HG02981 (cell line): ENCODE measurements around the gene PIAS1.
"Not testable (repeated sequence)": the region's sequence is repeated elsewhere in the genome, so short reads cannot be mapped to it uniquely, and the experiment has no call there.

Experiments
- ATAC-seq: cut with Tn5 transposase; IDR thresholded peaks from one replicate; pipeline ENCODE4 v1.9.1; 2021; ENCODE audit warnings: mild to moderate bottlenecking, moderate library complexity; ENCODE audit not compliant: unreplicated experiment

PIAS1 gene

DNA sequence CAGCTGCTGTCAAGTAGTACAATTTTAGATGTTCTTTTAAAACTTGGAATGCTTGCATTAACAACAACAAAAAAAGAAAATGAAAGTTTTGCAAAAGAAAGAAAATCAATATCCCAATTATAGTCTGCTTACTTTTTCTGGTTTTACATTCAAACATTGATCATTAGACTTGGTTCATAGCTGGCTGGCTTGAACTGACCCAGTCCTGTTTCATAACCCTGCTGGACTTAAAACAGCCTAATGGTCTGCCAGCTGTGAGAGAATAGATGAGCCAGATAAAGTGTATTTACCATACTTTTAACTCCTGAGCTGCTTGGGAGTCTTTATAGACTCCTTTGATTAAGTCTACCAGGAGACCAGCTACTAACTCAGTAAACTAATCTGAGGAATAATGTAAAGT lies 59.2 kb downstream of the PIAS1 start:
- ATAC-seq = no peak

DNA sequence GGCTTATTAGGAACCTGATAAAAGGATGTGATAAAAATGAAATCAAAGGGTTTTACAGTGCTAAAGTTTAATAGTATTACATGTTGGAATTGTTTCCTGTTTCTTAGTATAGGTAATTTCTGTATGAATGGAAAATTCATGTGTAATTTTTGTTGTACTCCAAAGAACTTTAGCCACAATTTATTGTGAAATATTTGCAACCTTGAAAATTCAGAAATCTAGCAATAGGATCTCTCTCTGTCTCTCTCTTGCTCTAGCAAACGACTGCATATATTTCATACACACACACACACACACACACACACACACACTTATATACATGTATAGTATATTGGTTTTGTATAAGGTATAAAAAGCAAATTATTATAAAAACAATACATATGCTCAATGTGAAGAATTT lies 59.6 kb downstream of the PIAS1 start:
- no peak for ATAC-seq

DNA sequence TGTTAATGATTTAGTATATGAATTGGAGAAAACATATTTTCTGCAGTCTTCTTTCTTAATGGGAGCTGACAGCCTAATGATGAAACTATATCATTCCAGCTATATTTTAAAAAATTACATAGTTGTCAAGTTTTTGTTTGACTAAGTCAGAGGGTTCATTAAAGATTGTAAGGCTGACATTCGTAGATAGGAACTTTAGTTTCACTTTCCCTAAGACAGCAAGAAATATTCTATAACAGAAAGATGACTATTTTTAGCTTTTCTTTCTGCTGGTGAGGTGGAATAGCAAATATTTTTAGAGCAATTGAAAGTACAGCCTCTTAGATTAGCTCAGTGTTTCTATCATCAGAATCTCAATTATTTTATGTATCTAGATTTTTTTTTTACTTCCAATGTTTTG lies 60.2 kb downstream of the PIAS1 start:
- no peak for ATAC-seq

DNA sequence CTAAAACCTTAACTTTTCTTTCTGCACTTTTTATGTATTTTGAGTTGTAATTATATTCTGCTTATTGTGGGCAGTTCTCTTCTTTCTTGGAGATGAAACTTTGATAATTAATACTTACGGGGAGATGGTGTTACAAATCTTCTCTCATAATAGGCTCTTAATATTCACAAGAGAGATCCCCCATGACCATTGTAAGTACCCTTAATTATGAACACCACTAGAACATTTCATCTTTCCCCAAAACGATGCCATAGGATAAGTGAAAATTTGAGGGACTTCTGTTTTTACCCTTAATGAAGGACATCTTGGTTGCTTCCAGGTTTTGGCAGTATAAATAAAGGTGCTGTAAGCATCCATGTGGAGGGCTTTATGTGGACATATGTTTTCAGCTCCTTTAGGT lies 60.7 kb downstream of the PIAS1 start:
- no peak for ATAC-seq

DNA sequence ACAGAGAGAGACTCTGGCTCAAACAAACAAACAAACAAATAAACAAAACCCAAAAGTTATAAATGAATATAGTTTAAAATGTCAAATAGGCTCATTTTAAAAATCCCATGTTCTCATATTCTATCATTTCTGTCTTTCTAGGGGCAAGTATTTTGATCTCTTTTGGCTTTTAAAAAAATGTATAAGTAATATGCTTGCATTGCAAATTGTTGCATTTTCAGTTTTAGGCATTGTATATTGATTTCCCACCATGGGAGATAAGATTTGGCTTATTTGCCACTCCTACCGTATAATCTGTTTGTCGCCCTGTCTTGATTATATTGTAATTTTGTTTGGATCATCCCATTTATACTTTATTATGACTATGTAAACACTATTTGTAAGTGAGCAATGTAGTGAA lies 70.6 kb downstream of the PIAS1 start:
- ATAC-seq = no peak

DNA sequence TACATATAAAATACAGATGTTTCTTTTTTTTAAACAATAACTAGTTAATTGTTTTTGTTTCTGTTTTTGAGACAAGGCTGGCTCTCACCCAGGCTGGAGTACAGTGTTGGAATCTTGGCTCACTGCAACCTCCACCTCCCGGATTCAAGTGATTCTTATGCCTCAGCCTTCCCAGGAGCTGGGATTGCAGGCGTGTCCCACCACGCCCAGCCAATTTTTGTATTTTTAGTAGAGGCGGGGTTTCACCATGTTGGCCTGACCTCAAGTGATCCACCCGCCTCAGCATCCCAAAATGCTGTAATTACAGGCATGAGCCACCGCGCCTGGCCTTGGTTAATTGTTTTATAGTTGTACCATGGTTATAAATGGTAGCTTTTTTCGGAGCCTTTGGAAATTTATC lies 72.3 kb downstream of the PIAS1 start:
- no peak for ATAC-seq

DNA sequence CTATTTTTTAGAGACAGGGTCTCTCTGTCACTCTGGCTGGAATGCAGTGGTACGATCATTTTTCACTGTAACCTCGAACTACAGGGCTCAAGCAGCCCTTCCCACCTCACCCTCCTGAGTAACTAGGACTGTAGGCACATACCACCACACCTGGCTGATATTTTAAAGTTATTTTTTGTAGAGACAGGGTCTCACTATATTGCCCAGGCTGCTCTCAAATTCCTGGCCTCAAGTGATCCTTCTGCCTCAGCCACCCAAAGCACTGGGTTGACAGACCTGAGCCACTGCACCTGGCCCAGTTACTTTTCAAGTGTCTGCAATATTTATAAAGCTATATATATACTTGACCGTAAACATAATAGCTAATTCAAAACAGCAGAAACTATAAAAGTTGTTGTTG lies 75.0 kb downstream of the PIAS1 start:
- no peak for ATAC-seq

DNA sequence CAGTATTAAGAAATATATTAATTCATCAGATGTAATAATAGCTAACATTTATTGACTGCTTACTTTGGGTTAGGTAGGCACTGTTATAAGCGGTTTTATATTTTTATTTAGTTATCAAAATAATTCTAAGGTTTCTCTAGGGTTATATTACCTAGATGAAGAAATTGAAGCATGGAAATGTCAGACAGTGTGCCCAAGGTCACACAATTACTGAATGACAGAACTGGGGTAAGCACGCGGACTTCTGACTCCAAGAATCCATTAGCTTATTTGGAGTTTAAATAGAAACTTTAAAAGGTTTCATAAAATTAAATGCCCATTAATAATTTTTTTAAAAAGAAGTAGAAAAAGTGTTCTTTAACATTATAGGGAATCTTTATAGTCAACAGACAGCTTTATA lies 76.7 kb downstream of the PIAS1 start:
- ATAC-seq = no peak

DNA sequence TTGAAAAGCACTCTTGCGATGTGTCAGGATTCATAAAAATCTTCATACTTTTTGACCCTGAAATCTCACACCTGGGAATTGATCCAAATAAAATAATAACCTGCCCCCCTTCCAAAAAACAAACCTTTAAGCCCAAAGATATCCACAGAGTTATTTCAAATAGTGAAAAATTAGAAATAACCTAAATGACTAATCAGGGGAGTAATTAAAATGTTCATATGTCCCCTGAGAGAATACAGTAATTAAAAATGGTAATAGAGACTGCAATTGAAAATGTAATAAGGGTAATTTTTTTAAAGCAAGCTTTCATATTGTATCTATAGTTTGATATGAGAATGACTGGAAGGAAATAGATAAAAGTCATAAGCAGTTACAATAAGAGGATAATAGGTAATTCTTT lies 83.0 kb downstream of the PIAS1 start:
- no peak for ATAC-seq

DNA sequence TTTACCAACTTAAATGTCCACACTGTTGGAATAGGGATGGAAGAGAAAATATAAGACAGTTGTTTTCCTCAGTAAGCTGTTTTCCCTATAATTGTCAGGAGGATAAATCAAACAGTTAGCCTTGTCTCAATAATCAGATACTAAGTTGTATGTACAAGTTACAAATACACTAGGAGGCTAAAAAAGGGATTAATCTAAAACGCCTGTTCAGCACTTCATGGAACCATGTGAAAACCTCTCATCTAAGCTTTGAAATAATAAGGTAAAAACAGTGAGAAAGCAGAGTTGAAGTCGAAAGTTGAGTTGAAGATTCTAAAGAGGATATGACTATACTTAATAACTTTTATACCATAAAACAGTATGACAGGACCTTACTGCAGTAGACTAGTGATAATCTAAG lies 89.0 kb downstream of the PIAS1 start:
- no peak for ATAC-seq

DNA sequence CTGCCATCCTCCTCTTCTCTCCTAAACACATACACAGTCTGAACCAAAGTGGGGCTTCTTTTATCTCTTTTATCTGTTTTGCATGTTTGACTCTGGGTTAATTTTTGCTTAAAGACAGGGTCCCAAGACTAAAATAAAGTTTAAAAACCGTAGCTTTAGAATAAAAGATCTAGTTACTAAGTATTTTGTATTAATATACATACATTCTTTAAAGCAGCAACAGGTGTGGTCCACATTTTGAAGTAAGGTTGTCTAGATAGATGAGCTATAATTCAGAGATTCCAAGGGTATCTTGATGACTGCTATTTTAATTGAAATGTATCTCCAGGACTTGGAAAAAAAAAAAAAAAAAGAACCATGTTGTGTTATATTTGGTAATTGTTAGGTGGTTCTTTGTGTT lies 89.7 kb downstream of the PIAS1 start:
- ATAC-seq = no peak

DNA sequence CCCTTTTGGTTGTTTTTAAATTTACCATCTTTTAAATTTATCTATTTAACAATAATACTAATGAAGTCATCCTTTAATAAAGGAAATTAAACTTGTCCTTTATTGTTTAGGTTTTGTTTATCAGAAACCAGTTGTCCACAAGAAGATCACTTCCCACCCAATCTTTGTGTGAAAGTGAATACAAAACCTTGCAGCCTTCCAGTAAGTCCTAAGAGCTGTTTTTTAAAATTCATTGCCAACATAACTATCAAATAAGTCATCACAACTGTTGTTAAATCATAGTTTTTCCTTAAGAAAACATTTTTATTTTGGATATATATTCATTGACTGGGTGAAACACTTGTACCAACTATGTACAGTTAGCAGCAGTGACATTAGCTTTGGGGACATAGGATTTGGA lies 91.6 kb downstream of the PIAS1 start:
- no peak for ATAC-seq

DNA sequence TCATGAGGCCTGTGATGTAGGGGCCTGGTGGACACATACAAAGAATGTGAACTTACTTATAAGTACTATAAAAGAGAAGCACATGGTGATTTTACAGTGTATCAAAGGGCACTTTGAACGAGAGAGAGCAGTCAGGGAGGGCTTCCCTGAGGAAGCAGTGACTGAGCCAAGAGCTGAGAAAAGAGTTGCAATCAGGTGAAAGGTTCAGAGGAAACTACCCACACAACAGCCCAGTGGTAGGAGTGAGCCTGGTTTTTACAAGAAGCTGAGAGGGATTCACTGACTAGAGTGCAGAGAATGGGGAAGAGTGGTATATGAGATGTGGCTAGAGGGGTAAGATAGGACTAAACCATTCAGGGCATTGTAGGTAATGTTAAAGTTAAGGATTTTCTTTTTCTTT lies 93.9 kb downstream of the PIAS1 start:
- ATAC-seq = no peak

DNA sequence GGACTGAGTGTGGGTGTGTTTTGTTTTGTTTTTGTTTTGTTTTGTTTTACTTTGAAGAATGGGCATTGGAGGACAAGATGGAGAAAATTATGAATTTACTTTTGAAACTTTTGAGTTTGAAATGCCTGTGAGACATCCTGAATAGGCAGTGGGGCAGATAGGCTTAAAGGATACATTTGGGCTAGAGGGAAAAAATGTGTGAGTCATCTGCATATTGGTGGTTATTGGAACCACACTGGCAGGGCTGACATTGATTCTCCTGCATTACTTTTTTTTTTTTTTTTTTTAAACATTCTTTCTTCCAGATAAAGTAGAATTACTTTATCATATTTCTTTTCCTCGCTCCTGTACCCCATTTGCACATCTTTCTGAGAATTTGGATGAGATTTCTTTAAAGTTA lies 94.9 kb downstream of the PIAS1 start:
- ATAC-seq = no peak

DNA sequence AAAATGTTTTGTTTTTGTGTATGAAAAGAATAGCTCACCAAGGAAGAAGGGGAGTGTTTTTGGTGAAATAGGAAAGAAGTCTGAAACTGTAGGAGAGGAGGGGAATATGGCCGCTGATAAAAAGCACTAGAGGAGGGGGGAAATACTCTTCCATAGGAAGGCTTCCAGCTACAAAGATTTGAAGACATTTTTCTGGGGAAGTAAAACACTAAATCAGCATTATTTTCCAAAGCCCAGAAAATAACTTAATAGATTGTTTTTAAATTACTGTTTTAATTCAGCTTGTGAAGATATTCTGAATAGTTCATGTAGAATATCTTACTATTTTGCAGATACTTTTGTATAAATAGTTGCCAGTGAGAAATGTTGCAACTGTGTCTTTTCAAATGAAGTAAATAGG lies 96.1 kb downstream of the PIAS1 start:
- no peak for ATAC-seq

DNA sequence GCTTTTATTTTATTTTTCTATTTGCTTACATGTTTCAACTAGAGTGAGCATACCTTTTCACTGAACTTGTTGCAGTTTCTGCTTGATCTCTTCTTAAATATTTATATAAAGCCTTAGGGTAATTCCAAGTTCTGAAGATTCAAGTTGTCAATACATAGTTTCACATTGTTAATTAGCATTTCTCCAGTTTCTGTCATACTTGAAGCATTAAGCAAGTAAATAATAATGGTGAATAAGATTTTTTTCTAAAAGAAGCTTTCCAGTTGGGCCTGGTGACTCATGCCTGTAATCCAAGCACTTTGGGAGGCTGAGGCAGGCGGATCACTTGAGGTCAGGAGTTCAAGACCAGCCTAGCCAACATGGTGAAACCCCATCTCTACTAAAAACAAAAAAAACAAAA lies 97.2 kb downstream of the PIAS1 start:
- ATAC-seq = no peak

DNA sequence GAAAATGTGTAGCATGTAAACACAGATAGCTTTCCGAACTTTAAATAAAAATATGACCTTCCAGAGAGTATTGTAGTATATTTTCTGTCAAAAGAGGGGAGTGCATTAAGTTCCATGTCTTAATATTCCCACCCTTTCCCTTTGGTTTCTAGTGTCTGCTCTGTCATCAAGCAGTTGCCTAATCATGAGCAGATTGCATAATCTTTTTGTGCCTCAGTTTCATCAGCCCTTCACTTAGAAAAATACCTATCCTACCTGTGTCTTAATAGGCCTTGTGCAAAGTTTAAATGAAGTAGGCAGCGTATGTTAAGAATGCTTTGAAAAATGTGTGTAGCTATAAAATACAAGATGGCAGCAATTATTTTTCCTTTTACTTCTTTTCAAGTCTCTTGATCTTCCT lies 98.2 kb downstream of the PIAS1 start:
- ATAC-seq = no peak

DNA sequence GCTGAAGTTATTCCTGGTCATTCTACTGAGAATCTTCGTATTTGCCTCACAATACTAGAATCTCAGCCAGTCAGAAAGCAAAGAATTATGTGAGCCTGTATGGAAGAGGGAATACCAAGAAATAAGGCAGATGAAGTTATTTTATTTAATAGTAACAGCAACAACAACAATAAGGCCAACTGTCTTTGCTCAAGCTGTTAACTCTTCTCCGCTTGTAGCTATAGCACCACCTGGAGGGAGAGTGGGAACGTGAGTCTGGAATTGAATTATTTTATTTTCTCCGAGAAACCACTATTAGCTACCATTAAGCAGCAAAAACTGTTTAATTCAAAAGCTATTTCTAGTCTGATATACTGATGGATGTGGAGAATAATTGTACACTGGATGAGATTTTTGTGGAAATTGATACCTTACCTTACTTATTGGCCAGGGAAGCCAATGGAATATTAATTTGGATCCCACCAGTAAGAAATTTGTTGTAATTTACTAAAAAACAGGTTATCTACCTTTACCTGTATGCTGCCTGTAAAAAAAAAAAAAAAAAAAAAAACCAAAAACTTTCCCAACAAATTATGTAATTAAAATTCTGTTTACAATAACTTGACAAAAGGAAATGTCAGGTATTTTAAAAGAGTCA lies 100.9 kb downstream of the PIAS1 start:
- ATAC-seq = no peak

DNA sequence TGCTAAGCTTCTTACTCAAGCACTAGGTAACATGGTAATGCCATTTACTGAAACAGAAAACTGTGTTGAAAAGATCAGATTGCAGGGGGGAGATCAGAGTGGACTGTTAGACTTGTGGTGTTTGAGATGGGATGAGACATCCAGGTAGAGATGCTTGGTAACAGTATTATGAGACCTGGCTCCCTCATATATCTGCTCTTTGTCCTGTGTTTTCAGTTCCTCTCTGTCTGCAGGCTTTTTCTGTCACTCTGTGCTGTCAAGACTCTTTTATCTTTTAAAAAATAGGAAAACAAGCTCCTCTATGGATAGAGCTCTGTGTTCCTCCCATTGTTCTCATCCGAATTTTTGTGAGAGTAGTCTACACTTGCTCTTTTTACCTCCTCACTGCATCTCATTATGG lies 103.0 kb downstream of the PIAS1 start:
- no peak for ATAC-seq

DNA sequence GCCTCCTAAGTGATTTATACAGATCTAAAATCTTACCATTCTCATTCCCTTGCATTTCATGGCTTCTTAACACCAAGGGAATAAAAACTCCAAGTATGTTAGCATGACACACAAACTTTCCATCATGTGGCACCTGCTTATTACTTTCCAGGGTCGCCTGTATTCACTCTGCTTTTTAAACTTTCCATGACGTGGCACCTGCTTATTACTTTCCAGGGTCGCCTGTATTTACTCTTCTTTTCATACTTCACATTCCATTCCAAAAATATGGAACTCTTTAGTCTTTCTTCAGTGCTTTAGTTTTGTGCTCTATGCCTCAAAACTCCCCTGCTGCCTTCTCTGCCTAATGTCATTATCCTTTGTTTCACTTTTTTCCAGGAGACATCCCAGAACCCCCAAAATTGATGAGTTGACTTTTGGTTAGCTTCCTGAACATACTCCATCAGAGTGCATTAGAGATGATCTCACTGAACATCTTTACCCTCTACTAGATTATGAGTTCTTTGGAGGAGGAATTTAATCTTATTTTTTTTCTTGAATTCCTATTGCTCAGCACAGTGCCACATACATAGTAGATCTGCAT lies 104.0 kb downstream of the PIAS1 start:
- ATAC-seq = no peak

DNA sequence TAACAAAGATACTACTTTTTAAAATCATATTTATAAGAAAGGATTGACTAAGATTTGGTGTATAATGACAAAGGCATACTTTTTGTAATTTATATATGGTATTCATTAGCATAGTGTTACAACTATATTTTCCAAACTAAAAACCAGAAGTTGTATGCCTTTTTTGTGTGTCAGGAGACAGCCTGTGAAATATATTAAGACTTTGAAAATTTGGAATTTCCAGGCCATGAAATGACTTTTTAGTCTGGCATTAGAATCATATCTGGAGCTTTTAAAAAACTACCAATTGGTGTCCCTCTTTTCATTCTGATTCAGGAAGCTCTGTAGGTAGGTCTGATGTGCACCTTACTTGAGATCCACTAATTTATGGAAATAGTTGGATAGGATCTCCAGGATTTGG lies 109.1 kb downstream of the PIAS1 start:
- ATAC-seq = no peak

DNA sequence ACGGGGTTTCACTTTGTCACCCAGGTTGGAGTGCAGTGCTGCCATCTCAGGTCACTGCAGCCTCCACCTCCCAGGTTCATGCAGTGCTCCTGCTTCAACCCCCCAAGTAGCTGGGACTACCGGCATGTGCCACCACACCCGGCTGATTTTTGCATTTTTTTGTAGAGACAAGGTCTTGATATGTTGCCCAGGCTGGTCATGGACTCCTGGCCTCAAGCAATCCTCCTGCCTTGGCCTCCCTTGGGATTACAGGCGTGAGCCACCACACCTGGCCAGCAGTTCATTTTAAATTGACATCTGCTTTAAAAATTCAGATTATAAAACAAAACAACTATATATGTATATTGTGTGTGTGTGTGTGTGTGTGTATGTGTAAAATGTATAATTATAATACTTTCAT lies 112.7 kb downstream of the PIAS1 start:
- ATAC-seq = no peak

DNA sequence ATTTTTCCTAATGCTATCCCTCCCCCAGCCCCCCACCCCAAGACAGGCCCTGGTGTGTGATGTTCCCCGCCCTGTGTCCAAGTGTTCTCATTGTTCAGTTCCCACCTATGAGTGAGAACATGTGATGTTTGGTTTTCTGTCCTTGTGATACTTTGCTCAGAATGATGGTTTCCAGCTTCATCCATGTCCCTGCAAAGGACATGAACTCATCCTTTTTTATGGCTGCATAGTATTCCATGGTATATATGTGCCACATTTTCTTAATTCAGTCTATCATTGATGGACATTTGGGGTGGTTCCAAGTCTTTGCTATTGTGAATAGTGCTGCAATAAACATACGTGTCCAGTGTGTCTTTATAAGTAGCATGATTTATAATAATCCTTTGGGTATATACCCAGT lies 117.9 kb downstream of the PIAS1 start:
- ATAC-seq = not testable (repeated sequence)
